ENCODE data around the gene EPB41L1.

Gene EPB41L1

DNA sequence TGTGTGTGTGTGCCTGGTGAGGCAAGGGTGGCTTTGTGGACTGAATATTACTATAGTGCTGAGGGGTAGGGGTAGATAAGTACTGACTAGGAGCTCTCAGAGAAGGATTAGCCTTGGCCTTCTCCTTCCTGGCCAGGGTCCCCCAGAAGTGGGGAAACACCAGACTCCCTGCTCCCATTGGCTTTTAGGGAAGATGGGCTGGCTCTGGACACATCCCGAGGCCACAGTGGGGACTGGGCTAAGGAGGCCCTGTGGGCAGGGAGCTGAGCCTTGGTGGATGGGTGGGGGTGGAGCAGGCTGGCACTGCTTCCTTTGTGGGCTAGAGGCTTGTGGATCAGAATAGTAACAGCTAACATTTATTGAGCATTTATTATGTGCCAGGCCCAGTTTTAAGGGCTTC, 3.1 kb downstream of the EPB41L1 start:
- TF ChIP-seq, protein P1, sequence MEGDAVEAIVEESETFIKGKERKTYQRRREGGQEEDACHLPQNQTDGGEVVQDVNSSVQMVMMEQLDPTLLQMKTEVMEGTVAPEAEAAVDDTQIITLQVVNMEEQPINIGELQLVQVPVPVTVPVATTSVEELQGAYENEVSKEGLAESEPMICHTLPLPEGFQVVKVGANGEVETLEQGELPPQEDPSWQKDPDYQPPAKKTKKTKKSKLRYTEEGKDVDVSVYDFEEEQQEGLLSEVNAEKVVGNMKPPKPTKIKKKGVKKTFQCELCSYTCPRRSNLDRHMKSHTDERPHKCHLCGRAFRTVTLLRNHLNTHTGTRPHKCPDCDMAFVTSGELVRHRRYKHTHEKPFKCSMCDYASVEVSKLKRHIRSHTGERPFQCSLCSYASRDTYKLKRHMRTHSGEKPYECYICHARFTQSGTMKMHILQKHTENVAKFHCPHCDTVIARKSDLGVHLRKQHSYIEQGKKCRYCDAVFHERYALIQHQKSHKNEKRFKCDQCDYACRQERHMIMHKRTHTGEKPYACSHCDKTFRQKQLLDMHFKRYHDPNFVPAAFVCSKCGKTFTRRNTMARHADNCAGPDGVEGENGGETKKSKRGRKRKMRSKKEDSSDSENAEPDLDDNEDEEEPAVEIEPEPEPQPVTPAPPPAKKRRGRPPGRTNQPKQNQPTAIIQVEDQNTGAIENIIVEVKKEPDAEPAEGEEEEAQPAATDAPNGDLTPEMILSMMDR (IDR thresholded peaks at IDR 0.05; ENCODE audit: control insufficient read depth, extremely low read depth, insufficient read depth), result no peak
- H3K4me3 ChIP-seq (ENCODE audit: low read depth, low read length), result no peak overlapping the region

GRCh38 chr20:36158160-36158741, 3.7 kb downstream of the EPB41L1 start:
- TF ChIP-seq, protein P1 (IDR thresholded peaks at IDR 0.05; ENCODE audit: control insufficient read depth, extremely low read depth, insufficient read depth), result no peak
- DNase-seq (ENCODE audit: low read depth), result no peak
- no peak overlapping the region for H3K4me3 ChIP-seq (ENCODE audit: low read depth, low read length)

More for the DNA sequence above, 3.1 kb downstream of the EPB41L1 start:
- no peak for DNase-seq (ENCODE audit: low read depth)

DNA sequence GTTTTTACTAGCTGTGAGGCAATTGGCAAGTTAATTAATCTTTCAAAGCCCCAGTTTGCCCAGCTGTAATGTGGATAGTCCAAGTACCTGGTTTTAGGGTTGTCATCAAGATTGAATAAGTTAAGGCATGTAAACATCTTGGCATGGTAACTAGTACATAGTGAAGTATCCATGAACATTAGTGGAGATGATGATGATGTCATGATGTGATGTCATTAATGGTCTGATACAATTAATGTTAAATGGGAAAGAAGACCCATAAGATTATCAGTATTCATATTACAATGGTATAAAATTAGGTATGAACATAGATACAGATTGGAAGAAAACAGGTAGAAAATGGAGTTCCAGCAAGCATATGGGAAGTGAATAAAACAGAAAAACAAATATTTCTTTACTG, 5.3 kb downstream of the EPB41L1 start:
- TF ChIP-seq, protein P1 (IDR thresholded peaks at IDR 0.05; ENCODE audit: control insufficient read depth, extremely low read depth, insufficient read depth), result no peak
- no peak overlapping the region for H3K4me3 ChIP-seq (ENCODE audit: low read depth, low read length)
- no peak for DNase-seq (ENCODE audit: low read depth)

GRCh38 chr20:36162272-36162966, 7.9 kb downstream of the EPB41L1 start:
- no peak for DNase-seq (ENCODE audit: low read depth)
- TF ChIP-seq, protein P1 (IDR thresholded peaks at IDR 0.05; ENCODE audit: control insufficient read depth, extremely low read depth, insufficient read depth), result no peak
- H3K4me3 ChIP-seq (ENCODE audit: low read depth, low read length), result no peak overlapping the region

GRCh38 chr20:36167902-36168503, 13.5 kb downstream of the EPB41L1 start:
- no peak overlapping the region for H3K4me3 ChIP-seq (ENCODE audit: low read depth, low read length)
- TF ChIP-seq, protein P1 (IDR thresholded peaks at IDR 0.05; ENCODE audit: control insufficient read depth, extremely low read depth, insufficient read depth), result no peak
- no peak for DNase-seq (ENCODE audit: low read depth)

GRCh38 chr20:36170542-36171215, 16.1 kb downstream of the EPB41L1 start:
- H3K4me3 ChIP-seq (ENCODE audit: low read depth, low read length), result no peak overlapping the region
- TF ChIP-seq, protein P1 (IDR thresholded peaks at IDR 0.05; ENCODE audit: control insufficient read depth, extremely low read depth, insufficient read depth), result no peak
- no peak for DNase-seq (ENCODE audit: low read depth)

Measured in LNCaP clone FGC (cell line).